ENCODE results near the gene VWA8.
"Not testable (repeated sequence)": the region's sequence is repeated elsewhere in the genome, so short reads cannot be mapped to it uniquely, and the experiment has no call there.

The VWA8 gene

DNA sequence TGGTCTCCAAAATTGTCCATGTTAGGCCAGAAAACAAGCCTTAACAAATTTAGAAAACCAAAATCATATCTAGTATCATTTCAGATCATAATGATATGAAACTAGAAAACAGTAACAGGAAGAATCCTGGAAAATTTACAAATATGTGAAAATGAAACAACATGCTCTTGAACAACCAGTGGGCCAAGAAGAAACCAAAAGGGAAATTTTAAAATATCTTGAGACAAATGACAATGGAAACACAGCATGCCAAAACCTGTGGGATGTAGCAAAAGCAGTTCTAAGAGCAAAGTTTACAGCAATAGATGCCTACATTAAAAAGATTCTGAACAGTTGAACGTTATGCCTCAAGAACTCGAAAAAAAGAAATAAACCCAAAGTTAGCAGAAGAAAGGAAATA lies 32.6 kb downstream of the VWA8 start:
- no peak overlapping the region for H3K4me3 ChIP-seq (ENCODE audit: low read depth, low read length)

DNA sequence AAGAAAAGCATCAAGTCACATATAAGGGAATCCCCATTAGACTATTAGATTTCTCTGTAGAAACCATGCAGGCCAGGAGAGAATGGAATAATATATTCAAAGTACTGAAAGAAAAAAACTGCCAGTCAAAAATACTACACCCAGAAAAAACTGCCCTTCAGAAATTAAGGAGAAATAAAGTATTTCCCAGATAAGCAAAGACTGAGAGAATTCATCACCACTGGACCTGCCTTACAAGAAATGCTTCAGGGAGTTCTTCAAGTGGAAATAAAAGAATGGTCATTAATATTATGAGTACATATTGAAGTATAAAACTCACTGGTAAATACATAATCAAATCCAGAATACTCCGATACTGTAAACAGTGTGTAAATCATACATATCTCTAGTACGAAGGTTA lies 35.9 kb downstream of the VWA8 start:
- H3K4me3 ChIP-seq (ENCODE audit: low read depth, low read length), result no peak overlapping the region

DNA sequence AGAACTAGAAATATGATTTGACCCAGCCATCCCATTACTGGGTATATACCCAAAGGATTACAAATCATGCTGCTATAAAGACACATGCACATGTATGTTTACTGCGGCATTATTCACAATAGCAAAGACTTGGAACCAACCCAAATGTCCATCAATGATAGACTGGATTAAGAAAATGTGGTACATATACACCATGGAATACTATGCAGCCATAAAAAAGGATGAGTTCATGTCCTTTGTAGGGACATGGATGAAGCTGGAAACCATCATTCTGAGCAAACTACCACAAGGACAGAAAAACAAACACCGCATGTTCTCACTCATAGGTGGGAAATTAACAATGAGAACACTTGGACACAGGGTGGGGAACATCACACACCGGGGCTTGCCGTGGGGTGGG lies 38.0 kb downstream of the VWA8 start:
- not testable (repeated sequence) for H3K4me3 ChIP-seq (ENCODE audit: low read depth, low read length)

DNA sequence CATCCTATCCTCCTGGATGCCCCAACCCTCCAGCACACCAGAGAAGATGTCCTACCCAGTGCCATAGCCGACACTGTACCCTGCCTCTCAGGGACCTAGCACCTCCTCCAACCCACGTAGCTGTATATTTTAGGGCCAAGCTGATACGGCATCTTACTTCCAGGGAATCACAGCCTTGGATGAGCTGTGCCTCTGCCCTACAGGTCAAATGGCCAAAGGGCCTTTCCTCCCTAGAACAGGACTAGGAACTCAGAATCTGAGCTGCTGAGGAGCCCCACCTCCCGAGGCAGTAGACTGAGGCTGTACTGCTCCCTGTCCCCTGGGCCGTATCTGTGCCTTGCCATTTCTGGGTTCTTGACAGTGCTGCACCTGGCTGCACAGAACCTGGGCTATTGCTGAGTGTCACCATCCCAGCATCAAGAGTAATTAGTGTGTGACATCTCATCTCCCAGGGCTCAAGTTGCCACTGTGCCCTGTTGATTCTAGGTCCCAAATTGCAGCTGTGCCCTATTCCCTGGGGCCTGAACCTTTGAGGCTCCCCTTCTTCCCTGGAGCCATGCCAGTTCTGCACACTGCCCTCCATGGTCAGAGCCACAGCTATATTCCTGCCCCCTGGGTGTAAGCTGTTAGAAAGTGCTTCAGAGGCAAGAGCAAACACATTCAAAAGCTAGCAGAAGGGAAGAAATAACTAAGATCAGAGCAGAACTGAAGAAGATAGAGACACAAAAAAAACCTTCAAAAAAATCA lies 41.0 kb downstream of the VWA8 start:
- no peak overlapping the region for H3K4me3 ChIP-seq (ENCODE audit: low read depth, low read length)

DNA sequence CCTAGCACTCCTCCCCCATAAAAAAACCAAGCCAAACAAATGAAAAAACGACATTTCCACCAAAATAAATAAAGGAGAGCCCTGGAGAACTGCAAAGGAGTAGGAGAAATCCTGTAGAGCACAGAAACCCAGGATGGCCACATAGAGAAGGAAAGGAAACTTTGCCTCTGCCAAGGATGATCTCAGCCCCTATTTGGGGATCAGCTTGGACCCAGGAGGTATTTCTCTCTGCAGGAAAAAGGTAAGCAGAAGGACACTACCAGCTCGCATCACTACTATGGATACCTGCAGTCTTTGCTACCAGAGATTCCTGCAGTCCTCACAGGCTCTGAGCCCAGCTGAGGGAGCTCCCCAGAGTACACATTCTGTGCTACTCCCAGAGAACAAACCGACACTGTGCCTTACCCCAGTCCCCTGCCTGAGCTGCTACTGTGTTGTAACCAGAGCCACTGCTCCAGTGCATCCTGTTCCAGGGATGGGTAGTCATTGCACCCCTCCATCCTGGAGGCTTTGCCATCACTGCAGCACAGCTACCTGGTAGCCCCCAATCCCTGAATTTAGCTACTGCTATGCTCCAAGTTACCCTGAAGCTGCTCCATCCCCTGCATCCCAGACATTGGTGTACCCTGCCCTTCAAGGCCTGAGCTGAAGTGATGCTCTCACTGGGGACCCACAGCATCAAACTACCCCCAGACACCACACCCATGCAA lies 41.7 kb downstream of the VWA8 start:
- no peak overlapping the region for H3K4me3 ChIP-seq (ENCODE audit: low read depth, low read length)

DNA sequence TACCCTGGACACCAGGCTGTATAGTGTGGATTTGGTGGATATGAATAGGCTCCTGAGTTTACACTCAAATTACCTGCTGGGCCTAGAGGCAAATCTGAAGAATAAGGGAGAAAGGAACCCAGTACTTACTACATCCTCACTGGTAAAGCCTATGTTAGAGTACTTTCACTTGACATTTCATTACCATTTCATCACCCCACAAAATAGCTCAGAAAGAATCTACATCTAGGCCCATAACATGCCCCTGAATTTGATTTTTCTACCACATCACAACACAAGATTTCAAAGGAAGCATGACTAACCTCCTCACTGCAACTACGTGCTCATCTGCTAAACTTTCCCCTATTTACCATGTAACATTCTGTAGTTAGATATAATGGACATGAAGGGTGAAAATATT lies 43.3 kb downstream of the VWA8 start:
- no peak overlapping the region for H3K4me3 ChIP-seq (ENCODE audit: low read depth, low read length)

DNA sequence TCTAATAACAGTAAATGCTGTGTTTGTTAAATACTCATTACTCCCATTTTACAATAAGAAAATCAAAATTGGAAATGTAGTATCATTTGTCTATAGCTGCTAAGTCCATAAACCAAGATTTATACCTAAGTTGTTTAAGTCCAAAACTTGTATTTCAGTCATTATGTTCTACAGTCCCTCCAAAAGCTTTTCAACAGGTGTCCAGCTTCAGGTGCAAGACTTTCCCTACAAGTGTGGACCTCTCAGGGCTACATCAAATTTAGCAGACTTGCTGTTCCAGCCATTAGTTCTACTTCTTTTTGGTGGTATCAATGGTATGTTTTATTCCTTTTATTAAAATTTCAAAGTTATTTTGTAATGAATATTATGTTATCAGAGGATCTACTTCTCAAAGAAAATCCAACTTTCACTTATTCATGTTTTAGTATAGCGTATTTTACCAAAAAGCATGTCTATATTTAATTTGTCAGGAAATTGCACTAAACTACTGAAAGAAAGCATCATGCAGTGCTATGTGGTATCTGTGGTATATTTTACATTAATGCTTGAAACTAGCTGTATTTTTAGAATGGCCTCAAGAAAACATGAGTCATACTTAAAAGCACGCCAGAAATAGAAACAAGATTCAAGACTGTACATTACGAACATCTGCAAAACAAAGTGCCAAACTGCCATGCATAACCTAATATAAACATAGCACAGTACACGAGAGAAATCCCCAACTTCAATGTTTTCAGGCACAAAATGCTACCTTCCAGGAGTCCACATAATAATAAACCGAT lies 44.5 kb downstream of the VWA8 start:
- H3K4me3 ChIP-seq (ENCODE audit: low read depth, low read length), result no peak overlapping the region

DNA sequence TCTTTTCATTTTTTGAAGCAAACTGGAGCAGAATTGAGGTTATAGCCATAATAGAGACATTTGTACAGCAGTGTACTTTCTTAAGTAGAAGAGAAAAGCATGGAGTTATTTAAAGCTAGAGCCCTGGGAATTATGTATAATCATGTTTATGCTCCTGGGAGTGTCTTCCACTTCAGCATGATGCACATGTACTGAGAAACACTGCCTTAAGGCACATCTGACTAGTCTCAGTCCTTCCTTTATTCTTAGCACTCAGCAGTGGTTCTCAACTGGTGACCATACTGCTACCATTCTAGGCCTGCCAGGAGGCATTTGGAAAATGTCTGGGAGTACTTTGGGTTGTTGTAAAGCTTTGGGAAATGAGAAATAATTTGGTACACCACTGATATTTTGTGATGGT lies 45.8 kb downstream of the VWA8 start:
- H3K4me3 ChIP-seq (ENCODE audit: low read depth, low read length), result no peak overlapping the region

DNA sequence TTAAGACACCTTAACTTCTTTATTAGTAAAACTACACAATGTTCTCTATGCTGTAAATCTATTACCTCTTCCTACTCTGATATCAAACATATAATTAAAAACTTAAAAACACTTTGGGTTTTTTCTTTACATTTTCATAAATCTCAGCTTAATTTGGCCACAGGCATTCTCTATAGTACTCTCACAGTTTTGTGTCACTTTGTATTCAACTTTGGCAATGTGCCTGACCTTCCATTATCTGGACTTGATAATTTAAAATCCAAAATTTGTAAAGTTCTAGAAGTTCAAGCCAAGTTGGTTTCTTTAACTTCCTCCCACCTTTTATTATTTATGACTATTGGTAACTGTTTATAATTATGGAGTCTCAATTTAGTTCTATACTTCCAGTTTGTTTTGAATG lies 46.4 kb downstream of the VWA8 start:
- H3K4me3 ChIP-seq (ENCODE audit: low read depth, low read length), result no peak overlapping the region

DNA sequence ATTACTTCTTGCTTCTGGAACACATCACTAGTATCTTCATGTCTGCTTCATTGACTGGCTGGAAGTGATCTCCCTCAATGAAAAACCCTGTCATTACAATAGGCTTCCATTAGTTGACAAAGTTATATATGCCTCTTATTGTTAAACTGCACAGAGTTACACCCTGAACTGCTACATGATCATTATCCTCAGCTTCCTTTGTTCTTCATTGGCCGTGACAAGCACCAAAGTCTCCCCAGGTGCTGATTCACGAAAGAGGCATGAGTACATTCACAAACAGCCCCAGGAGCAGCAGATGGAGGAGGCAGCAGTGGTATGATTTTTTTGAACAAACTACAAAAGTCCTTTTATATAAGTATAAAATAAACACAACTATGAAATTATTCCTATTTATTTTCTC lies 51.4 kb downstream of the VWA8 start:
- H3K4me3 ChIP-seq (ENCODE audit: low read depth, low read length), result no peak overlapping the region

DNA sequence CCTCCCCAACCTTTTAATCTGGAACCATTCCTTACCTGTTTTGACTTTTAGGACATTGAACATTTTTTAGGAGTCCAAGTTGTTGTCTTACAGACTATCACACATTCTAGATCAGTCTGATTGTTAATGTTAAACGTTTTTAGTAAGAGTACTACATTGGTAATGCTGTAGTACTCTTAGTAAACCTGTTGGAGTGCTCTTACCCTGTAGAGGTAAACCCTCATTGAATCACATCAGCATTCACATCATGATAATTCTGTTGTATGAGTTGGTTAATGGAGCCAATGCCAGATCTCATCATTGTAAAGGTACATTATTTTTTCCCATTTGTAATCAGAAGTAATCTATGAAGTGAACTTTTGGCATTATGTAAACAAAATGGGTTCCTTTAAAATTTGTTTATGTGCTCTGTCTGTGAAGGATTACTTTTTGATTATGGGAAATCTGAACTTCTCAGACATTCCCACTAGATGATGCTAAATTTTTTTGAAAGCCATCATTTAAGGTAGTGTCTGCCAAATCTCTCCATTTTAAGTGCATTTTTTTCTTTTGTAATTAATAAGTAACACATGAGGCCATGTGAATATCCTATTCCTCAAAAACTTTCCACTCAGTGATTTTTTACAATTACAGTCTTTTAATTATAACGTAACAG lies 55.2 kb downstream of the VWA8 start:
- H3K4me3 ChIP-seq (ENCODE audit: low read depth, low read length), result no peak overlapping the region

DNA sequence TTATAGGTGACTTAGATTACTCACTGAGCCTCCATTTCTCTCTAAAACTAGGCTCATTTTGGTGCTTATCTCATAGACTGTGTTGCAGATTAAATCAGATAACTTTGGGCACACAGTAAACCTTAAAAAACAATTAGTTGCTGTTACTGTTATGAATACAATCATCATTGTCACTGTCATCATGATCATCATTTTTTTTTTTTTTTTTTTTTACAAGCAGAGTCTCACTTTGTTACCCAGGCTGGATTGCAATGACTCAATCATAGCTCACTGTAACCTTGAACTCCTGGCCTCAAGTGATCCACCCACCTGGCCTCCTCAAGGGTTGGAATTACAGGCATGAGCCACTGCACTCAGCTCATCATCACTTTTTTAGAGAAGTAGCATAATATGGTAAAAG lies 60.0 kb downstream of the VWA8 start:
- no peak overlapping the region for H3K4me3 ChIP-seq (ENCODE audit: low read depth, low read length)

DNA sequence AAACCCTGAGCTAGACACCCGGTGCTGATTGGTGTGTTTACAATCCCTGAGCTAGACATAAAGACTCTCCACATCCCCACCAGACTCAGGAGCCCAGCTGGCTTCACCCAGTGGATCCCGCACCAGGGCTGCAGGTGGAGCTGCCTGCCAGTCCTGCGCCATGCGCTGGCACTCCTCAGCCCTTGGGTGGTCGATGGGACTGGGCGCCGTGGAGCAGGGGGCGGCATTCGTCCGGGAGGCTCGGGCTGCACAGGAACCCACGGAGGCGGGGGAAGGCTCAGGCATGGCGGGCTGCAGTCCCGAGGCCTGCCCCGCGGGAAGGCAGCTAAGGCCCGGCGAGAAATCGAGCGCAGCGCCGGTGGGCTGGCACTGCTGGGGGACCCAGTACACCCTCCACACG lies 62.5 kb downstream of the VWA8 start:
- not testable (repeated sequence) for H3K4me3 ChIP-seq (ENCODE audit: low read depth, low read length)

DNA sequence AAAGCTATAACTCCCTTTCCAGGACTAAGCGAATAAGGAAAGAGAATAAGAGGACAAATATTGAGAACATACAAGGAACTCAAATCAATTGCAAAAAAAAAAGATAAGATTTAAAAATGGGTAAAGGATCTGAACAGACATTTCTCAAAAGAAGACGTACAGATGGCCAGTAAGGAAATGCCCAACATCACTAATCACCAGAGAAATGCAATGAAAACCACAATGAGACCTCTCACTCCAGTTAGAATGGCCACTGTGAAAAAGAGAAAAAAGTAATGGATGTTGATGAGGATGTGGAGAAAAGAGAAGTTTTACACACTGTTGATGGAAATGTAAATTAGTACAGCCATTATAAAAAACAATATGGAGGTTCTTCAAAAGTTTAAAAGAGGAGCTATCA lies 63.8 kb downstream of the VWA8 start:
- H3K4me3 ChIP-seq (ENCODE audit: low read depth, low read length), result no peak overlapping the region

DNA sequence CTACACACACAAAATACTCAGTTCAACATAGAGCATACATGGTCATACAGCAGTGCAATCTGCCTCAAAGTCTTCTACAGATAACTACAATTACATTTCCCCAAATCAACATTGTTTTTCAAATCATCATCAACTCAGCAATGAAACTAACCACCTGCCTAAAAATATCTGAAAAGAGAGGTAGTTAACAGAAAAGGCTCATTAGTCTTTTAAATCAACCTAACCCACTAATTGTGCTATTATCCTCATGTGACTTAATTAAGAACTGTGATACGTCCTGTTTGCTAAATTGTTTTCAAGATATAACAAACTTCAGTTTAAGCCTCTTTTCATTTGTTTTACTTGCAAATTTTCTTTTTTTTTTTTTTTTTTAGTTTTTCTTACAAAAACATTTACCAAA lies 65.4 kb downstream of the VWA8 start:
- H3K4me3 ChIP-seq (ENCODE audit: low read depth, low read length), result no peak overlapping the region

DNA sequence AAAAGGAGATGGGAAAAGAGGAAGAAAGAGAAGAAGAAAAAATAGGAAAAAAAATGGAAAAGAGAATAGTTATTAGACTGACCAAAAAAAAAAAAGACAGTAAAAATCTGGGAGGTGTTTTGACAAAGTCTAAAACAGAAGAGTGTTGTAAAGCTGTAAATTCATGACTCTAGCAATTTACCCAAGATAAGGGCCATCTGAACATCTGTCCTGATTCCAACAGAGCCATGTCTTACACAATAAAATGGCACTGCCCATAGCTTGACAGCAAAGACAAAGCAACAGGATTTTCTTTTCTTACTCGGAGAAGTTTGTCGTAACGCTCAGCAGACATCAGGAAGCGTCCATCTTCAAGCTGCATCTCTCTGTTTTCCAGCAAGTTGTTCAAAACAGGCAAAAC lies 69.8 kb downstream of the VWA8 start:
- no peak overlapping the region for H3K4me3 ChIP-seq (ENCODE audit: low read depth, low read length)

DNA sequence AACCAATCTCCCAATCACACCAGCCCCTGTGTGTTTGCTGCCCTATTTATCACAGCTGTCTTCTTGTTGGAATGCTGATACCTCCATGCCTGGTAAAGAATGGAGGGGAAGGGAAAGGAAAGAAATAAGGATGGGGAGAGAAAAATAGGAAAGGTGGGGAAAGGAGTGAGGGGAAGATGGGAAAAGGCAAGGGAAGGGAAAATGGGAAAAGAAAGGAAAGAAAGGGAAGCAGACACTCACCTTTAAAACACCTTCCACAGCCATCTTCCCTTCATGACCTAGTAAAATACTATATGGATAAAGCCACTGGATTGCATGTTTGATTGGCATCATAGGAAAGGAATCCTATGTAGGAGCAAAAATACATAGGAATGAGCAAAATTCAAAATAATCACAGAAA lies 77.8 kb downstream of the VWA8 start:
- H3K4me3 ChIP-seq (ENCODE audit: low read depth, low read length), result no peak overlapping the region

DNA sequence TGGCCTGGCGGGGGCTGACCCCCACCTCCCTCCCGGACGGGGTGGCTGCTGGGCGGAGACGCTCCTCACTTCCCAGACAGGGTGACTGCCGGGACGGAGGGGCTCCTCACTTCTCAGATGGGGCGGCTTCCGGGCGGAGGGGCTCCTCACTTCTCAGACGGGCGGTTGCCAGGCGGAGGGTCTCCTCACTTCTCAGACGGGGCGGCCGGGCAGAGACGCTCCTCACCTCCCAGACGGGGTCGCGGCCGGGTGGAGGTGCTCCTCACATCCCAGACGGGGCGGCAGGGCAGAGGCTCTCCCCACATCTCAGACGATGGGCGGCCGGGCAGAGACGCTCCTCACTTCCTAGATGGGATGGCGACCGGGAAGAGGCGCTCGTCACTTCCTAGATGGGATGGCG lies 79.0 kb downstream of the VWA8 start:
- not testable (repeated sequence) for H3K4me3 ChIP-seq (ENCODE audit: low read depth, low read length)

DNA sequence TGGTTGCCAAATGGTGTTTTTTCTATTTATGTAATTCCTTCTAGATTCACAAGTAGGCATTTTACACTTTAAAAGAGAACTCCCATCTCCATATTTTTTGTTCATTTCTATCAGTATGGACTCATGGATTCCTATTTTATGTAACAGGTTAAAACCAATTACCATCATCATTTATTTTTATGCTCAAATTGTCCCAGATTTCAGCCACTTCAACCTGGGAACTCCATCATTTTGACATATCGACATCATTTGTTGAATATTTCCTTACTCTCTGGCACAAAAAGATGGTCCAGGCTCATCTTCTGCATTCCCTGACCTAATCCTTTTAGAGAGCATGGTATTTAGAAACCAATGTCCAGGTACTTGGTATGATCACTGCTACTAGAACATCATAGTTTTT lies 79.9 kb downstream of the VWA8 start:
- H3K4me3 ChIP-seq (ENCODE audit: low read depth, low read length), result no peak overlapping the region

DNA sequence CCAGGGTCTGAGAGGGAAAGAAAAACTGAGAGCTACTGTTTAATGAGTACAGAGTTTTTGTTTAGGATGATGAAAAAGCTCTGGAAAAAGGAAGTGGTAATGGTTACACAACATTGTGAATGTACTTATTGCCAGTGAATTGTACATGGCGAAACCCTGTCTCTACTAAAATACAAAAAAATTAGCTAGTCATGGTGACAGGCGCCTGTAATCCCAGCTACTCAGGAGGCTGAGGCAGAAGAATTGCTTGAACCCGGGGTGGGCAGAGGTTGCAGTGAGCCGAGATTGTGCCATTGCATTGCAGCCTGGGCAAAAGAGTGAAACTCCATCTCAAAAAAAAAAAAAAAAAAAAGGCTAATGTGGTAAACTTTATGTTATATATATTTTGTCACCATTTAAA lies 96.3 kb downstream of the VWA8 start:
- no peak overlapping the region for H3K4me3 ChIP-seq (ENCODE audit: low read depth, low read length)

DNA sequence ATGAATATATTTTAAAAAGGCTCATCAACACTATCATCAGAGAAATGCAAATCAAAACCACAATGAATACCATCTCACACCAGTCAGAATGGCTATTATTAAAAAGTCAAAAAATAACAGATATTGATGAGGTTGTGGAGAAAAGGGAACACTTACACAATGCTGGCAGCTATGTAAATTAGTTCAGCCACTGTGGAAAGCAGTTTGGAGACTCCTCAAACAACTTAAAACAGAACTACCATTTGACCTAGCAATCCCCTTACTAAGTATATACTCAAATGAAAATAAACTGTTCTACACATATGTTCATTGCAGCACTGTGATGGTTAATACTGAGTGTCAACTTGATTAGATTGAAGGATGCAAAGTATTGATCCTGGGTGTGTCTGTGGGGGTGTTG lies 98.2 kb downstream of the VWA8 start:
- H3K4me3 ChIP-seq (ENCODE audit: low read depth, low read length), result not testable (repeated sequence)

DNA sequence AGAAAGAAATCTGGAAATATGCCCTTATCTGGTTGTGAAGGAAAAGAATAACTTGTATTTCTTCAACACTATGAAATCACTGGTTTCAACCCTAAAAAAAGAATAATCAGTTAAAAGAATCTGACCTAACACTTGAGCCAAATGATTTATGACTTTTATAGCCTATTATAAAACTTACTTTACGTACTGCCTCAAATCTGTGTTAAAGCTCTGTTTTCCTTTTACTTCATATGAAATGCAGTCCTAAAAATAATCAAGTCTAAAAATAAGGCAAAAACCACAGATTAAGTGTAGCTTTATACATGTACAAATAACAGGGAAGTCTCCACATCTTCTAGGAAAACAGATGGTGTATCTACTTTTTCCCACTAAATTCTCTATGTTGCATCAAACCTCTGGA lies 101.3 kb downstream of the VWA8 start:
- H3K4me3 ChIP-seq (ENCODE audit: low read depth, low read length), result no peak overlapping the region

Measured in iPS-11a (cell line).